ENCODE data around the gene ARHGAP26.

- TF ChIP-seq, protein P1, sequence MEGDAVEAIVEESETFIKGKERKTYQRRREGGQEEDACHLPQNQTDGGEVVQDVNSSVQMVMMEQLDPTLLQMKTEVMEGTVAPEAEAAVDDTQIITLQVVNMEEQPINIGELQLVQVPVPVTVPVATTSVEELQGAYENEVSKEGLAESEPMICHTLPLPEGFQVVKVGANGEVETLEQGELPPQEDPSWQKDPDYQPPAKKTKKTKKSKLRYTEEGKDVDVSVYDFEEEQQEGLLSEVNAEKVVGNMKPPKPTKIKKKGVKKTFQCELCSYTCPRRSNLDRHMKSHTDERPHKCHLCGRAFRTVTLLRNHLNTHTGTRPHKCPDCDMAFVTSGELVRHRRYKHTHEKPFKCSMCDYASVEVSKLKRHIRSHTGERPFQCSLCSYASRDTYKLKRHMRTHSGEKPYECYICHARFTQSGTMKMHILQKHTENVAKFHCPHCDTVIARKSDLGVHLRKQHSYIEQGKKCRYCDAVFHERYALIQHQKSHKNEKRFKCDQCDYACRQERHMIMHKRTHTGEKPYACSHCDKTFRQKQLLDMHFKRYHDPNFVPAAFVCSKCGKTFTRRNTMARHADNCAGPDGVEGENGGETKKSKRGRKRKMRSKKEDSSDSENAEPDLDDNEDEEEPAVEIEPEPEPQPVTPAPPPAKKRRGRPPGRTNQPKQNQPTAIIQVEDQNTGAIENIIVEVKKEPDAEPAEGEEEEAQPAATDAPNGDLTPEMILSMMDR (conservative IDR thresholded peaks at IDR 0.05 in 1 of 2, IDR thresholded peaks at IDR 0.05 in 1 of 2; ENCODE audit: low read depth in 1 of 2, low read length in 2 of 2), result no peak
- TF ChIP-seq EZH2 (IDR thresholded peaks at IDR 0.05; ENCODE audit: low read length, missing control alignments), result no peak
Measured at GRCh38 chr5:142841511-142842265, 71.5 kb downstream of the ARHGAP26 start.
